Urinary bladder (tissue), 4 donors: Measurements from ENCODE around the gene C10orf71. TPM values are rescaled to one million over a fixed set of nuclear protein-coding genes. Genes with fewer than 3 reads are reported as not detected.

Source experiments
- DNase-seq: peaks from one replicate; pipeline ENCODE4 v3.0.0-alpha.2; 2015; ENCODE audit errors: extremely low spot score
- H3K27ac ChIP-seq: one replicate; pipeline ENCODE4 v1.5.1; 2013; ENCODE audit warnings: low read depth, mild to moderate bottlenecking, moderate library complexity
- H3K36me3 ChIP-seq: one replicate; pipeline ENCODE4 v1.6.1; 2013; ENCODE audit warnings: mild to moderate bottlenecking, moderate library complexity; ENCODE audit not compliant: insufficient read depth
- H3K4me1 ChIP-seq: one replicate; pipeline ENCODE4 v1.6.1; 2013; ENCODE audit warnings: mild to moderate bottlenecking, moderate library complexity; ENCODE audit not compliant: insufficient read depth
- H3K4me3 ChIP-seq: one replicate; pipeline ENCODE4 v1.5.1; 2013; ENCODE audit warnings: low read depth, low read length
- WGBS: extraction: QIAGEN DNeasy Blood & Tissue Kit; methylation state at CpG from one replicate; pipeline ENCODE4 v1.1.7; 2013; 5-methylcytosine and 5-hydroxymethylcytosine counted together
- polyA plus RNA-seq: library from polyadenylated mRNA; stranded (reverse); fragments of 200-250 nt; gene quantifications from one replicate; pipeline ENCODE4 v1.2.3, GENCODE V29; 2013
- total RNA-seq: library from RNA; depleted of rRNA; stranded (reverse); fragments of >200 nt; gene quantifications from one replicate; pipeline ENCODE4 v1.2.3, GENCODE V29; 2014
- donor health status: healthy with polysubstance abuse.
- donor health status: healthy.

C10orf71 gene
- total and polyA plus RNA-seq, 2 donors, result 0.37 TPM; not detected in 1

- WGBS, result 70% methylated on average over 3 of the region's 3 CpGs
- Histone ChIP-seq H3K4me3 (no peak overlapping the region), H3K4me1 (no peaks in the 10 kb centered on the region), H3K36me3 (no peaks in the 10 kb centered on the region), H3K27ac (no peak overlapping the region)
- DNase-seq, result no peak
Observed at GRCh38 chr10:49290607-49291006, 8.4 kb upstream of the C10orf71 start.

- DNase-seq, result no peak
- 82% methylated on average over 6 of the region's 6 CpGs for WGBS
- H3K27ac ChIP-seq, result no peak overlapping the region
- no peaks in the 10 kb centered on the region for H3K4me1 ChIP-seq
- H3K4me3 ChIP-seq, result no peak overlapping the region
- H3K36me3 ChIP-seq, result no peaks in the 10 kb centered on the region
Observed at GRCh38 chr10:49292565-49293207, 6.3 kb upstream of the C10orf71 start.

- Histone ChIP-seq H3K4me1 (no peaks in the 10 kb centered on the region), H3K27ac (no peak overlapping the region), H3K4me3 (no peak overlapping the region), H3K36me3 (no peaks in the 10 kb centered on the region)
- DNase-seq, result no peak
- 88% methylated on average over 7 of the region's 7 CpGs for WGBS
Observed at GRCh38 chr10:49293208-49293603, 5.8 kb upstream of the C10orf71 start.

GRCh38 chr10:49294731-49295130, 4.2 kb upstream of the C10orf71 start:
- 75% methylated on average over 5 of the region's 5 CpGs for WGBS
- Histone ChIP-seq H3K36me3 (no peaks in the 10 kb centered on the region), H3K27ac (no peak overlapping the region), H3K4me1 (no peaks in the 10 kb centered on the region), H3K4me3 (no peak overlapping the region)
- no peak for DNase-seq

GRCh38 chr10:49295297-49295696, 3.7 kb upstream of the C10orf71 start:
- Histone ChIP-seq H3K4me3 (no peak overlapping the region), H3K4me1 (no peaks in the 10 kb centered on the region), H3K36me3 (no peaks in the 10 kb centered on the region), H3K27ac (no peak overlapping the region)
- DNase-seq, result no peak
- 89% methylated on average over 3 of the region's 3 CpGs for WGBS

GRCh38 chr10:49296382-49296781, 2.6 kb upstream of the C10orf71 start:
- no peak overlapping the region for H3K4me3 ChIP-seq
- DNase-seq, result no peak

GRCh38 chr10:49296836-49297235, 2.1 kb upstream of the C10orf71 start:
- H3K4me3 ChIP-seq, result no peak overlapping the region
- DNase-seq, result no peak

More at GRCh38 chr10:49296382-49296781, 2.6 kb upstream of the C10orf71 start:
- Histone ChIP-seq H3K27ac (no peak overlapping the region), H3K36me3 (no peaks in the 10 kb centered on the region), H3K4me1 (no peaks in the 10 kb centered on the region)
- WGBS, result 91% methylated on average over 7 of the region's 7 CpGs

GRCh38 chr10:49297818-49298670, 926 bp upstream of the C10orf71 start:
- 87% methylated on average over 9 of the region's 9 CpGs for WGBS
- DNase-seq, result no peak
- Histone ChIP-seq H3K27ac (no peak overlapping the region), H3K4me3 (no peak overlapping the region), H3K4me1 (no peaks in the 10 kb centered on the region), H3K36me3 (no peaks in the 10 kb centered on the region)

More at GRCh38 chr10:49296836-49297235, 2.1 kb upstream of the C10orf71 start:
- H3K36me3 ChIP-seq, result no peaks in the 10 kb centered on the region
- H3K4me1 ChIP-seq, result no peaks in the 10 kb centered on the region
- no peak overlapping the region for H3K27ac ChIP-seq
- 68% methylated on average over 8 of the region's 8 CpGs for WGBS

- no peak overlapping the region for H3K4me3 ChIP-seq
- H3K4me1 ChIP-seq, result no peaks in the 10 kb centered on the region
- H3K36me3 ChIP-seq, result no peaks in the 10 kb centered on the region
- no peak overlapping the region for H3K27ac ChIP-seq
- 28% methylated on average over 11 of the region's 11 CpGs for WGBS
- DNase-seq, result no peak
Observed at GRCh38 chr10:49298671-49298982, 343 bp upstream of the C10orf71 start.

- DNase-seq, result no peak
- H3K27ac ChIP-seq, result no peak overlapping the region
- no peaks in the 10 kb centered on the region for H3K4me1 ChIP-seq
- 90% methylated on average over 5 of the region's 5 CpGs for WGBS
- no peak overlapping the region for H3K4me3 ChIP-seq
- H3K36me3 ChIP-seq, result no peaks in the 10 kb centered on the region
Observed at GRCh38 chr10:49299816-49300139, 808 bp downstream of the C10orf71 start.

- WGBS, result 78% methylated on average over 6 of the region's 6 CpGs
- no peak for DNase-seq
- Histone ChIP-seq H3K27ac (no peak overlapping the region), H3K4me1 (no peaks in the 10 kb centered on the region), H3K4me3 (no peak overlapping the region), H3K36me3 (no peaks in the 10 kb centered on the region)
Observed at GRCh38 chr10:49300140-49300974, 1.4 kb downstream of the C10orf71 start.

GRCh38 chr10:49301302-49301701, 2.3 kb downstream of the C10orf71 start:
- DNase-seq, result no peak
- Histone ChIP-seq H3K4me1 (no peaks in the 10 kb centered on the region), H3K4me3 (no peak overlapping the region), H3K27ac (no peak overlapping the region), H3K36me3 (no peaks in the 10 kb centered on the region)
- WGBS, result 100% methylated on average over 1 of the region's 1 CpG

- Histone ChIP-seq H3K4me1 (no peaks in the 10 kb centered on the region), H3K36me3 (no peaks in the 10 kb centered on the region), H3K27ac (no peak overlapping the region), H3K4me3 (no peak overlapping the region)
- WGBS, result 94% methylated on average over 2 of the region's 2 CpGs
- no peak for DNase-seq
Observed at GRCh38 chr10:49302088-49302487, 3.1 kb downstream of the C10orf71 start.

GRCh38 chr10:49303711-49304110, 4.7 kb downstream of the C10orf71 start:
- 56% methylated on average over 1 of the region's 1 CpG for WGBS
- no peaks in the 10 kb centered on the region for H3K4me1 ChIP-seq
- no peak for DNase-seq
- no peaks in the 10 kb centered on the region for H3K36me3 ChIP-seq
- H3K4me3 ChIP-seq, result no peak overlapping the region
- H3K27ac ChIP-seq, result no peak overlapping the region
